K562 (cell line): ENCODE measurements around the gene CHAF1A. TPM values are rescaled to one million over a fixed set of nuclear protein-coding genes. Genes with fewer than 3 reads are reported as not detected.
A peak's percentile ranks its signal among the peaks of the same experiment; 100 is the strongest.

Experiments
- ATAC-seq: fragments of 200-7000 bp; cut with Tn5 transposase; 3 replicates; pipeline ENCODE4 v1.9.1; 2020; ENCODE audit warnings: moderate library complexity
- BruUV-seq: library from RNA; stranded (reverse); fragments of 400-500 nt; replicated peaks from 2 replicates; lab custom pipeline; 2021; lab: Mats Ljungman, UMichigan
- CTCF ChIA-PET: fragments of 300-600 bp; formaldehyde crosslinking; extraction: SDS; loops from one replicate; lab custom pipeline; 2021; ENCODE audit warnings: low intra/inter-chr PET ratio; lab: Yijun Ruan, JAX
- POLR2A ChIA-PET: fragments of 300-600, 350-650 bp; sonication (Branson Sonifier 250); formaldehyde crosslinking; extraction: SDS; loops from one replicate; lab custom pipeline; 2021; ENCODE audit warnings: antibody characterized with exemption, inconsistent platforms; lab: Yijun Ruan, JAX
- DNase-seq, 4 experiments: peaks; one replicate each; pipeline versions ENCODE4 v3.0.0 to v3.0.0-alpha.2; 2011 to 2018; ENCODE audit warnings: low spot score in 3 of 4, mixed read lengths in 3 of 4; ENCODE audit errors: extremely low read depth in 1 of 4
- FAIRE-seq: peaks from 2 replicates; lab custom pipeline; 2011; peaks lifted over from hg19 to GRCh38; lab: Jason Lieb, UNC
- H2AFZ ChIP-seq: 2 replicates; pipeline ENCODE4 v1.6.0; 2011; ENCODE audit warnings: low read depth, low read length, control low read depth, inconsistent platforms
- H3K27ac ChIP-seq: fragments of 200-600 bp; 3 replicates; pipeline ENCODE4 v1.8.0; 2011; ENCODE audit warnings: low read depth, mild to moderate bottlenecking, control low read depth, inconsistent platforms, low read length, moderate library complexity, mixed read lengths; ENCODE audit errors: extremely low read depth
- H3K27me3 ChIP-seq, 2 experiments: fragments of 300-600 bp in 1 of 2; 2 replicates in 1 of 2; 3 replicates in 1 of 2; pipeline versions ENCODE4 v1.6.0 to v1.8.0; 2011; ENCODE audit warnings: inconsistent platforms in 2 of 2, low read length in 2 of 2, mild to moderate bottlenecking in 1 of 2, mixed read lengths in 1 of 2, moderate library complexity in 1 of 2; ENCODE audit not compliant: control insufficient read depth in 2 of 2, insufficient read depth in 2 of 2
- H3K36me3 ChIP-seq: fragments of 300-600 bp; 3 replicates; pipeline ENCODE4 v1.8.0; 2011; ENCODE audit warnings: mild to moderate bottlenecking, low read length, inconsistent platforms; ENCODE audit not compliant: control insufficient read depth, insufficient read depth
- H3K4me1 ChIP-seq, 2 experiments: fragments of 200-600 bp in 1 of 2; replicated peaks in 1 of 2; 2 replicates in 1 of 2; 3 replicates in 1 of 2; pipeline versions ENCODE4 v1.5.1 to v1.8.0; 2011; ENCODE audit warnings: inconsistent platforms in 2 of 2, low read length in 2 of 2, mild to moderate bottlenecking in 1 of 2, mixed read lengths in 1 of 2, moderate library complexity in 1 of 2; ENCODE audit not compliant: control insufficient read depth in 2 of 2, insufficient read depth in 2 of 2
- H3K4me2 ChIP-seq: 2 replicates; pipeline ENCODE4 v1.6.1; 2011; ENCODE audit warnings: low read length, control low read depth, inconsistent platforms, mixed read lengths; ENCODE audit not compliant: insufficient read depth
- H3K4me3 ChIP-seq: fragments of 200-600 bp; sonication (generic), shearing (Covaris generic); 2 replicates; pipeline ENCODE4 v1.5.1; 2016; ENCODE audit warnings: control low read depth, inconsistent platforms
- H3K79me2 ChIP-seq: fragments of 200-600 bp; 3 replicates; pipeline ENCODE4 v1.8.0; 2011; ENCODE audit warnings: low read length, inconsistent platforms; ENCODE audit not compliant: control insufficient read depth, insufficient read depth
- H3K9ac ChIP-seq, 2 experiments: 2 replicates each; pipeline versions ENCODE4 v1.6.0 to v1.6.1; 2011; ENCODE audit warnings: low read depth in 2 of 2, low read length in 2 of 2, control low read depth in 1 of 2, inconsistent platforms in 1 of 2, mild to moderate bottlenecking in 1 of 2, mixed read lengths in 1 of 2; ENCODE audit not compliant: insufficient read depth in 1 of 2
- H3K9me1 ChIP-seq: one replicate; pipeline ENCODE4 v1.6.0; 2011; ENCODE audit warnings: inconsistent platforms, mild to moderate bottlenecking, low read length, moderate library complexity; ENCODE audit not compliant: control insufficient read depth, insufficient read depth
- H3K9me3 ChIP-seq: replicated peaks from 2 replicates; pipeline ENCODE4 v1.5.1; 2011; ENCODE audit warnings: low read depth, low read length, inconsistent platforms; ENCODE audit not compliant: control insufficient read depth, insufficient read depth
- H4K20me1 ChIP-seq: replicated peaks from 2 replicates; pipeline ENCODE4 v1.6.1; 2011; ENCODE audit warnings: low read length, inconsistent platforms, mixed read lengths; ENCODE audit not compliant: control insufficient read depth, insufficient read depth
- ETV6 ChIP-seq, 3 experiments: fragments of 150-350 bp in 1 of 3; sonication (generic) in 1 of 3; formaldehyde crosslinking in 1 of 3; IDR thresholded peaks; 2 replicates each; pipeline versions ENCODE4 v1.6.1 to v1.8.0; 2014 to 2022; ENCODE audit warnings: borderline replicate concordance in 2 of 3, low read depth in 2 of 3, antibody characterized with exemption in 1 of 3, low read length in 1 of 3, mild to moderate bottlenecking in 1 of 3, missing genetic modification reagents in 1 of 3
- FOXA1 ChIP-seq: fragments of 450-650 bp; IDR thresholded peaks from 2 replicates; pipeline ENCODE4 v1.6.1; 2016; ENCODE audit warnings: mild to moderate bottlenecking, borderline replicate concordance
- MEF2A ChIP-seq: IDR thresholded peaks from 2 replicates; pipeline ENCODE4 v1.6.1; 2011; ENCODE audit warnings: low read depth, mild to moderate bottlenecking, low read length, moderate library complexity; ENCODE audit not compliant: control insufficient read depth
- MLX ChIP-seq, 2 experiments: fragments of 450-650 bp in 1 of 2; sonication (generic) in 1 of 2; formaldehyde crosslinking; conservative IDR thresholded peaks; 2 replicates each; pipeline versions ENCODE4 v1.4.0 to v1.8.1; 2020 to 2022; ENCODE audit warnings: mild to moderate bottlenecking in 1 of 2, missing genetic modification reagents in 1 of 2
- ZBTB33 ChIP-seq: sonication (generic); formaldehyde crosslinking; IDR thresholded peaks from 2 replicates; pipeline ENCODE4 v1.8.1; 2023; ENCODE audit warnings: mild to moderate bottlenecking, missing genetic modification reagents
- ZNF133 ChIP-seq: fragments of 250-450 bp; sonication (Bioruptor Pico); IDR thresholded peaks from 2 replicates; pipeline ENCODE4 v1.4.0; 2020; ENCODE audit warnings: mild to moderate bottlenecking
- WGBS: fragments of 100-300 bp; shearing (Covaris generic); methylation state at CpG from one replicate; pipeline ENCODE4 v1.1.6; 2016; ENCODE audit warnings: low coverage, mixed read lengths; ENCODE audit not compliant: insufficient coverage; ENCODE audit errors: missing lambda C conversion rate; 5-methylcytosine and 5-hydroxymethylcytosine counted together
- in situ Hi-C: fragments of 300-500 bp; cut with MboI; formaldehyde crosslinking; loops from 4 replicates; pipeline ENCODE4 v1.15.0; 2018; ENCODE audit warnings: inconsistent platforms, mixed read lengths
- intact Hi-C: fragments of 100-400 bp; cut with micrococcal nuclease; formaldehyde crosslinking; loops from 2 replicates; pipeline ENCODE4 v1.14.2; 2022
- polyA plus RNA-seq, 8 experiments: library from polyadenylated mRNA; depleted of rRNA in 4 of 8; stranded (reverse) in 5 of 8; unstranded in 3 of 8; fragments of >200 nt; fragmentation: Nextera tagmentation in 2 of 8; fragmentation: Illumina TruSeq in 1 of 8; extraction: Ambion mirVana in 2 of 8; extraction: Trizol in 1 of 8; gene quantifications; 2 replicates each; pipeline versions ENCODE4 v1.2.1 to v1.2.3, GENCODE V29; 2011 to 2014; ENCODE audit warnings: inconsistent platforms in 1 of 8, missing spikeins in 1 of 8
- total RNA-seq, 7 experiments: library from RNA; depleted of rRNA in 6 of 7; stranded (reverse); fragments of >200 nt in 6 of 7; fragmentation: Illumina TruSeq in 2 of 7; extraction: Trizol in 2 of 7; gene quantifications; 2 replicates each; pipeline versions ENCODE4 v1.2.1 to v1.2.3, GENCODE V29; 2011 to 2021; ENCODE audit warnings: low replicate concordance in 1 of 7

CHAF1A gene
- total and polyA plus RNA-seq, 9 of the 15 experiments (the other 6 are each of a cell fraction or from before 2014, with no cell fraction given) = 1.6 to 86.9 (median 45.2) TPM

- Histone ChIP-seq H3K4me1 (peaks cover 0 to 9% of the 10 kb centered on the region in 2 experiments; a peak in 2 of 5 replicates), H3K27me3 (no peaks in the 10 kb centered on the region), H3K9me1 (no peaks in the 10 kb centered on the region), H3K4me3 (no peak overlapping the region), H3K9ac (no peak overlapping the region), H3K79me2 (no peaks in the 10 kb centered on the region), H3K36me3 (peaks cover 36% of the 10 kb centered on the region), H4K20me1 (no peaks in the 10 kb centered on the region), H3K9me3 (peaks cover 3% of the 10 kb centered on the region; the same call in 1 of the 2 replicates), H2AFZ (no peak overlapping the region), H3K4me2 (no peak overlapping the region), H3K27ac (no peak overlapping the region)
- BruUV-seq = no TSS peak
- WGBS = 84% methylated on average over 10 of the region's 11 CpGs
- FAIRE-seq = no peak
- TF ChIP-seq ZNF133 (no peak), FOXA1 (no peak), MLX (CRISPR knock-in tag; conservative IDR thresholded peaks at IDR 0.05) (no peak), ETV6 (IDR thresholded peaks at IDR 0.05; ENCODE audit: borderline replicate concordance in 1 of 2, low read depth in 2 of 2, low read length in 1 of 2) (no peak), ETV6 (CRISPR knock-in tag; IDR thresholded peaks at IDR 0.05; ENCODE audit: borderline replicate concordance) (no peak)
- ChIA-PET CTCF (no interaction called here), POLR2A (interaction anchor here (1.6 kb wide), 1 partner anchor 11 kb away, joined by 3 read pairs; no protein-coding TSS in a partner anchor)
- in situ Hi-C loops = no loop called here
- no peak for DNase-seq
- intact Hi-C loops = no loop called here
- ATAC-seq = no peak
Observed at GRCh38 chr19:4487572-4487971, 85.1 kb downstream of the CHAF1A start.

GRCh38 chr19:4488496-4488895 lies 86.1 kb downstream of the CHAF1A start:
- FAIRE-seq (no peak), ATAC-seq (no peak), DNase-seq (no peak)
- Histone ChIP-seq H3K79me2 (no peaks in the 10 kb centered on the region), H3K4me1 (peaks cover 0 to under 1% of the 10 kb centered on the region in 2 experiments; a peak in 1 of 5 replicates), H3K4me2 (no peak overlapping the region), H3K9ac (no peak overlapping the region), H3K4me3 (no peak overlapping the region), H3K9me1 (no peaks in the 10 kb centered on the region), H4K20me1 (no peaks in the 10 kb centered on the region), H3K9me3 (peaks cover 3% of the 10 kb centered on the region; the same call in 1 of the 2 replicates), H3K27me3 (no peaks in the 10 kb centered on the region), H3K27ac (no peak overlapping the region), H3K36me3 (peaks cover 43% of the 10 kb centered on the region), H2AFZ (no peak overlapping the region)
- intact Hi-C loops = no loop called here
- BruUV-seq = no TSS peak
- ChIA-PET CTCF (no interaction called here), POLR2A (no interaction called here)
- in situ Hi-C loops = no loop called here
- WGBS = 87% methylated on average over 26 of the region's 29 CpGs
- peak; percentile 8; the same call in 1 of the 2 replicates for TF ChIP-seq ZBTB33
- no peak for TF ChIP-seq MEF2A
